ENCODE data around the gene APOBEC4.

DNA sequence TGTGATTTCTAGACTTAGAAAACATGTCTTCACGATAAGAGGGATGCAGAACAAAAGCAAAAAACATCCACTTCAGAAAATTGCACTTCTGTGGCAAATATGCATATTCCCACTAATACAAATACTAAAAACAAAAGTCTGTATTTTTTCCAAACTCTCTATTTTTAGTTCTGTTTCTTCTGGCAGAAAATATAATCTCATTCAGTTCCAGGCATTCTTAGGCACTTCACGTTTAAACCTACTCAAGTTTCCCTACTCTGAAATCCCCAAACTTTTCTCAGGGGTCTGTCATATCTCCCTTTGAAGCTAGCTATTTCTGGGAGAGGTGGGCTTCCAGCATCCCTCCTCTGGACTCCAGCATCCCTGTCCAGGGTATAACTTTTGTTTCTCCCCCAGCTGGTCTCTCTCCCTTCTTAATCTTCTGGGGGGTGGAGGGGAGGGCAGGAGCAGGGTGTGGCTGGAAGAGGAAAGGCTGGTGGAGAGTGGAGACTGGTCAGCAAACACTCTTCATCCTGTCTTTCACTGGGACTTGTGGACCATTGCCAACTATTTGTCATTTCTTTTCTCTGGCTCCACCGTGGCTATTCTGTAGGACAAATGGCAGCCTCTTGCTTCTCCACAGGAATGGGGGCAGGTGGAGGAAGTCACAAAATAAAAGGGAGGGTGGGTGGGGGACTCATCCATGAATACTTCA lies 43.2 kb downstream of the APOBEC4 start:
- TF ChIP-seq, protein P1, sequence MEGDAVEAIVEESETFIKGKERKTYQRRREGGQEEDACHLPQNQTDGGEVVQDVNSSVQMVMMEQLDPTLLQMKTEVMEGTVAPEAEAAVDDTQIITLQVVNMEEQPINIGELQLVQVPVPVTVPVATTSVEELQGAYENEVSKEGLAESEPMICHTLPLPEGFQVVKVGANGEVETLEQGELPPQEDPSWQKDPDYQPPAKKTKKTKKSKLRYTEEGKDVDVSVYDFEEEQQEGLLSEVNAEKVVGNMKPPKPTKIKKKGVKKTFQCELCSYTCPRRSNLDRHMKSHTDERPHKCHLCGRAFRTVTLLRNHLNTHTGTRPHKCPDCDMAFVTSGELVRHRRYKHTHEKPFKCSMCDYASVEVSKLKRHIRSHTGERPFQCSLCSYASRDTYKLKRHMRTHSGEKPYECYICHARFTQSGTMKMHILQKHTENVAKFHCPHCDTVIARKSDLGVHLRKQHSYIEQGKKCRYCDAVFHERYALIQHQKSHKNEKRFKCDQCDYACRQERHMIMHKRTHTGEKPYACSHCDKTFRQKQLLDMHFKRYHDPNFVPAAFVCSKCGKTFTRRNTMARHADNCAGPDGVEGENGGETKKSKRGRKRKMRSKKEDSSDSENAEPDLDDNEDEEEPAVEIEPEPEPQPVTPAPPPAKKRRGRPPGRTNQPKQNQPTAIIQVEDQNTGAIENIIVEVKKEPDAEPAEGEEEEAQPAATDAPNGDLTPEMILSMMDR (IDR thresholded peaks at IDR 0.05; ENCODE audit: poor library complexity), result no peak
- no peak for TF ChIP-seq EZH2 (IDR thresholded peaks at IDR 0.05; ENCODE audit: borderline replicate concordance)
- TF ChIP-seq EZH2phosphoT487 (IDR thresholded peaks at IDR 0.05; ENCODE audit: low read depth, severe bottlenecking, unreplicated experiment), result no peak

Measured in hepatocyte (in vitro differentiated cells).